Measurements from ENCODE around the gene EMILIN1.

The EMILIN1 gene

DNA sequence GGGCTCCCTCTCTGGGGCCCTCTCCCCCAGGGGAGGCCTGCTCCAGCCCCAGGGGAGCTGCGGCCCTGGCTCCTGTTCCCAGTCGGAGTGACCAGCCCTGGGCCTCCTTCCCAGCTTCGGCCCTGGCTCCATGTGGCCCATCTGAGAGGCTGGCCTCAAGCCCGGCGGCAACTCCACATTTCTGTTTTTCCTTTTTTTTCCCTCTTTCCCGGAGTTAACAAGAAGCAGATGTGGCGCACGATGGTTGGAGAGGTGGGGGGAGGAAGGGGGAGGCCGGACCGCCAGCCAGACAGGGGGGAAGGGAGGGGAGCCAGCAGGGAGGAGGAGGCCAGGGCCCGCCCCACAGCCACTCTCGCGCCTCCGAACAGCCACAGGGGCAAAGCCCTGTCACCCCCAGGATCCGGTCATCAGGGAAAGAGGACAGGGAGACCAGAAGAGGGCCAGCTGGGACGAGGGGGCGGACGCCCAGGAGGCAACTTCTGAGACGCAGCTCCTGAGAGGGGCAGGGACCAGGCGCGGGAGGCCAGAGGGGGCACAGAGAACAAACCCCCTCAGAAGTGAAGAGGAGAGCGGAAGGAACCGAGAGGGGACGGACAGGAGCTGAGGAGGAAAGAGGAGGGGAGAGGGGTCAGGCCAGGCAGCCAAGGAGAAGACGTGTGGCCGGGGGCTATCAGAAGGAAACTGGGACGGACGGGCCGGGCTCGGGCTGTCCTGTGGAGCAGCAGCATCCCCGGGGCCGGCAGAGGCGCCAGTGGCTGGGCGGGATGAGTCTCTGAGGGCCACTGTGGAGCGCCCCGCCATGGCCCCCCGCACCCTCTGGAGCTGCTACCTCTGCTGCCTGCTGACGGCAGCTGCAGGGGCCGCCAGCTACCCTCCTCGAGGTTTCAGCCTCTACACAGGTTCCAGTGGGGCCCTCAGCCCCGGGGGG is at the start of gene EMILIN1:
Gene EMILIN1, plus strand, starts transcription at position 349 of the 928 bp plus-strand sequence. Its CDS starts 451 bp downstream, at position 800.
- peak within 1 kb of the TSS in 4 of 5 donors; percentile 52 to 78 (median 72) for H3K9ac ChIP-seq (ENCODE audit: low read length in 5 of 5)
- H3K36me3 ChIP-seq (ENCODE audit: control insufficient read depth in 5 of 5, insufficient read depth in 5 of 5, low read length in 5 of 5), result no peaks in the 10 kb centered on the region
- H3K4me1 ChIP-seq (ENCODE audit: control insufficient read depth in 5 of 5, insufficient read depth in 5 of 5, low read length in 5 of 5), result peaks cover 0 to 74% (median 50%) of the 10 kb centered on the region in 5 donors

DNA sequence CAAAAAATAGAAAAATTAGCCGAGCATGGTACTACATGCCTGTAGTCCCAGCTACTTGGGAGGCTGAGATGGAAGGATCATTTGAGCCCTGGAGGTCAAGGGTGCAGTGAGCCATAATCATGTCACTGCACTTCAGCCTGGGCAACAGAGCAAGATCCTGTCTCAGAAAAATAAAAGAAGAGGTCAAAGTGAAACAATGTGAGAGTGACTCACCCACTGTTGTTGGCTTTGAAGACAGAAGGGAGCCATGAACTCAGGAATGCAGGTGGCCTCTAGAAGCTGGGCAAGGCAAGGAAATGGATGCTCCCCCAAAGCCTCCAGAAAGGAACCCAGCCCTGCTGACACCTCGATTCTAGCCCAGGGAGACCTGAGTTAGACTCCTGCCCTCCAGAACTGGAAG is 49.4 kb upstream of the EMILIN1 start:
- no peak overlapping the region for H3K27ac ChIP-seq (ENCODE audit: low read depth, low read length)

More for the DNA sequence above, at the start of gene EMILIN1:
- Histone ChIP-seq H3K4me3 (ENCODE audit: low read depth in 1 of 5, low read length in 5 of 5) (peak within 1 kb of the TSS; percentile 54 to 68 (median 64)), H3K27ac (ENCODE audit: low read depth, low read length) (peak within 1 kb of the TSS; percentile 76), H3K27me3 (ENCODE audit: control insufficient read depth in 5 of 5, insufficient read depth in 4 of 5, low read length in 5 of 5) (no peaks in the 10 kb centered on the region), H3K9me3 (ENCODE audit: control insufficient read depth in 5 of 5, low read length in 5 of 5) (no peaks in the 10 kb centered on the region)

DNA sequence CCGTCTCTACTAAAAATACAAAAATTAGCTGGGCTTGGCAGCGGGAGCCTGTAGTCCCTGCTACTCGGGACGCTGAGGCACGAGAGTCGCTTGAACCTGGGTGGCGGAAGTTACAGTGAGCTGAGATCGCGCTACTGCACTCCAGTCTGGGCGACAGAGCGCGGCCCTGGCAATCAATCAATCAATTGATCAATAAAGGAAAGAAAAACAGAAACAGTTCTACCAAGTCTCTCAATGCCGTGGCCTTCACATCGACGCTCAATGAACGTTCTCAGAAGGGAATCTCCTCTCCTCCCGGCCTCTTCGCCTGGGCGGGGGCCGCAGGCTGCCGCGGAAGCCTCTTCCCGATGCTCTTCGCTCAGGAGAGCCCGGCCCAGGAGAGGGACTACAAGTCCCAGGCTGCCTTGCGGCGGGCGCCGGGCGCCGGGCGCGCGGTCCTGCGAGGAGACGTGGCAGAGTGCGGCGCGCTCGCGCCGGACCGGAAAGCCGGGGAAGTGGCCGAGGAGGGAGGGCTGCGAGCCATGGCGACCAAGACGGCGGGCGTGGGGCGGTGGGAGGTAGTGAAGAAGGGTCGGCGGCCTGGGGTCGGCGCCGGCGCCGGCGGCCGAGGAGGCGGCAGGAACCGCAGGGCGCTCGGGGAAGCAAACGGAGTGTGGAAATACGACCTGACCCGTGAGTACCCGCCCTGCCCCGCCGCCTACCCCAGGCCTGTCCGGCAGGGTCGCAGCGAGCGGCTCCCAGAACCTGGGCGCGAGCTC is 45.7 kb upstream of the EMILIN1 start, which contains the start of gene TMEM214:
Gene TMEM214, plus strand, starts transcription at position 471 of the 758 bp plus-strand sequence. Its CDS starts 51 bp downstream, at position 522.
- Histone ChIP-seq H3K27ac (ENCODE audit: low read depth, low read length) (peak within 1 kb of the TSS; percentile 76), H3K4me1 (ENCODE audit: control insufficient read depth in 5 of 5, insufficient read depth in 5 of 5, low read length in 5 of 5) (peaks cover 2 to 47% (median 38%) of the 10 kb centered on the region in 5 donors), H3K9me3 (ENCODE audit: control insufficient read depth in 5 of 5, low read length in 5 of 5) (no peaks in the 10 kb centered on the region), H3K27me3 (ENCODE audit: control insufficient read depth in 5 of 5, insufficient read depth in 4 of 5, low read length in 5 of 5) (no peaks in the 10 kb centered on the region), H3K36me3 (ENCODE audit: control insufficient read depth in 5 of 5, insufficient read depth in 5 of 5, low read length in 5 of 5) (peaks cover 0 to 48% (median 32%) of the 10 kb centered on the region in 5 donors), H3K4me3 (ENCODE audit: low read depth in 1 of 5, low read length in 5 of 5) (peak within 1 kb of the TSS; percentile 90 to 98 (median 97)), H3K9ac (ENCODE audit: low read length in 5 of 5) (peak within 1 kb of the TSS; percentile 90 to 99 (median 96))

More for the DNA sequence above, 49.4 kb upstream of the EMILIN1 start:
- Histone ChIP-seq H3K9ac (ENCODE audit: low read length in 5 of 5) (no peak overlapping the region), H3K4me1 (ENCODE audit: control insufficient read depth in 5 of 5, insufficient read depth in 5 of 5, low read length in 5 of 5) (peaks cover 0 to 30% (median 24%) of the 10 kb centered on the region in 5 donors), H3K27me3 (ENCODE audit: control insufficient read depth in 5 of 5, insufficient read depth in 4 of 5, low read length in 5 of 5) (no peaks in the 10 kb centered on the region), H3K9me3 (ENCODE audit: control insufficient read depth in 5 of 5, low read length in 5 of 5) (no peaks in the 10 kb centered on the region), H3K36me3 (ENCODE audit: control insufficient read depth in 5 of 5, insufficient read depth in 5 of 5, low read length in 5 of 5) (peaks cover 0 to 51% (median 31%) of the 10 kb centered on the region in 5 donors), H3K4me3 (ENCODE audit: low read depth in 1 of 5, low read length in 5 of 5) (no peak overlapping the region)

DNA sequence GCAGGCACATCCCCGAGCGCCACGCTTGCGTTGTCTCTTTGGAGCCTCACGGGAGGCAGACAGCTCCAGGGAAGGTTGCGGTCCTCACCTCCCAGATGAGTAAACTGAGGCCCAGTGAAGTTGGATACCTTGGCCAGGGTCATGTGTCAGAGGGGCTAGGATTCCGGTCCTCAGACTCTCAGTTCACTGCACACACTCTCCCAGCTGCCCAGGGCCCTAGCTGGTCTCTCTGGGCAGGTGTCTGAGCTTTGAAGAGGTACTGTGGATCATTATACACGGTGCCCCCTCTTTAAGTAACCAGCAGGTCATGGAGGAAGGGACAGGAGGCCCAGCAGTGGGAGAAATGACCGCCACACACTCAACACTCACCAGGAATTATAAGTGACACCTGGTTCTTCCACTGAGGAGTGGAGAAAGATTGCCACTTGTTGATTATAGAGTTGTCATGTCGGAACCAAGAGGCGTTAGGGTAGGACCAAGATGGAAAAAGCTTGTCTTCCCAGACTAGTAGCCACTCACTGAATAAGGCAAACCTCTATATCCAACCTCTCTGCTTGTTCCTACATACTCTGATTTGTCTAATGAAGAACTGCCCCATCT is 45.1 kb upstream of the EMILIN1 start:
- H3K9me3 ChIP-seq (ENCODE audit: control insufficient read depth in 5 of 5, low read length in 5 of 5), result no peaks in the 10 kb centered on the region
- H3K4me1 ChIP-seq (ENCODE audit: control insufficient read depth in 5 of 5, insufficient read depth in 5 of 5, low read length in 5 of 5), result peaks cover 2 to 47% (median 38%) of the 10 kb centered on the region in 5 donors
- H3K27ac ChIP-seq (ENCODE audit: low read depth, low read length), result peak overlapping the region; percentile 76
- peak overlapping the region; percentile 90 to 98 (median 97) for H3K4me3 ChIP-seq (ENCODE audit: low read depth in 1 of 5, low read length in 5 of 5)
- peak overlapping the region; percentile 90 to 99 (median 96) for H3K9ac ChIP-seq (ENCODE audit: low read length in 5 of 5)
- peaks cover 0 to 49% (median 35%) of the 10 kb centered on the region in 5 donors for H3K36me3 ChIP-seq (ENCODE audit: control insufficient read depth in 5 of 5, insufficient read depth in 5 of 5, low read length in 5 of 5)
- no peaks in the 10 kb centered on the region for H3K27me3 ChIP-seq (ENCODE audit: control insufficient read depth in 5 of 5, insufficient read depth in 4 of 5, low read length in 5 of 5)

DNA sequence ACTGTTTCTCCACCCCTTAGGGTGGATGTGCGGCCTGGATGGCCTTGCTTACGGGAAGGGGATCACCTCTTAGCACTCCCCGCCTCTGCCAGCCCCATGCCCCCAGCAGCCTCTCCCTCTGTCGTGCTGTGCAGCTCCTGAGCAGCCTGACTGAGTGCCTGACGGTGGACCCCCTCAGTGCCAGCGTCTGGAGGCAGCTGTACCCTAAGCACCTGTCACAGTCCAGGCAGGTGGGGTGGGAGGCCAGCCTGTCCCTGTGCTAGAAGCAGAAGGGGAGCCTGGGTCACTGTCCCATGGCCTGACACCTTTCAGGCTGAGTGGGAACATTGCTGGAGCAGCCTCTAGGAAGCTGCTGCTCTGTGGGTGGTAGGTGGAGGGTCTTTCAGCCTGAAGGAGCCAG is 40.4 kb upstream of the EMILIN1 start:
- Histone ChIP-seq H3K4me3 (ENCODE audit: low read depth in 1 of 5, low read length in 5 of 5) (no peak overlapping the region), H3K4me1 (ENCODE audit: control insufficient read depth in 5 of 5, insufficient read depth in 5 of 5, low read length in 5 of 5) (peaks cover 2 to 28% (median 25%) of the 10 kb centered on the region in 5 donors), H3K36me3 (ENCODE audit: control insufficient read depth in 5 of 5, insufficient read depth in 5 of 5, low read length in 5 of 5) (peaks cover 0 to 72% (median 67%) of the 10 kb centered on the region in 5 donors), H3K9me3 (ENCODE audit: control insufficient read depth in 5 of 5, low read length in 5 of 5) (no peaks in the 10 kb centered on the region), H3K27me3 (ENCODE audit: control insufficient read depth in 5 of 5, insufficient read depth in 4 of 5, low read length in 5 of 5) (no peaks in the 10 kb centered on the region), H3K9ac (ENCODE audit: low read length in 5 of 5) (no peak overlapping the region), H3K27ac (ENCODE audit: low read depth, low read length) (no peak overlapping the region)

DNA sequence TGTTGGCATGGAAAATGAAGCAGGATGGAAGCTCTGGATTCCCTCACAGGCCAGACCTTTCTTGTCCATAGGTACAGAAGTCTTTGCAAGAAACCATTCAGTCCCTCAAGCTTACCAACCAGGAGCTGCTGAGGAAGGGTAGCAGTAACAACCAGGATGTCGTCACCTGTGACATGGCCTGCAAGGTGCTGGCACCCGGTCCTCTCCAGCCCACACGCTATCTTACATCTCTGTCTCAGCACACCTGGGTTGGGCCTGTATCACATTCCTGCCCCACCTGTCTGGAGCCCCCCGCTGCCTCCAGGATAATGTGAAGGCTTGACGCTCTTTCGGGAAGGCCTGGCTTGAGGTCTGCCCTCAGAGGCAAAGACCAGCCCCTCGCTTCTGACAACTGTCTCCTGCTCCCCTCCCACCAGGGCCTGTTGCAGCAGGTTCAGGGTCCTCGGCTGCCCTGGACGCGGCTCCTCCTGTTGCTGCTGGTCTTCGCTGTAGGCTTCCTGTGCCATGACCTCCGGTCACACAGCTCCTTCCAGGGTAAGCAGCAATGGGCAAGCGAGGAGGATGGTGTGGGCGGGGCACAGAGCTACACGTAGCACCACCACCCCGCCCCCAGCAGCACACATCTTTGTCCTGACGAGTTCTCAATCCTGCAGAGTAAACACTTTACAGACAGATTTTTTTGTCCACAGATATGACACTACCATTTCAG is 39.6 kb upstream of the EMILIN1 start:
- Histone ChIP-seq H3K4me1 (ENCODE audit: control insufficient read depth in 5 of 5, insufficient read depth in 5 of 5, low read length in 5 of 5) (peaks cover 2 to 20% (median 17%) of the 10 kb centered on the region in 5 donors), H3K4me3 (ENCODE audit: low read depth in 1 of 5, low read length in 5 of 5) (no peak overlapping the region), H3K9me3 (ENCODE audit: control insufficient read depth in 5 of 5, low read length in 5 of 5) (no peaks in the 10 kb centered on the region), H3K36me3 (ENCODE audit: control insufficient read depth in 5 of 5, insufficient read depth in 5 of 5, low read length in 5 of 5) (peaks cover 0 to 72% (median 67%) of the 10 kb centered on the region in 5 donors), H3K27me3 (ENCODE audit: control insufficient read depth in 5 of 5, insufficient read depth in 4 of 5, low read length in 5 of 5) (no peaks in the 10 kb centered on the region), H3K27ac (ENCODE audit: low read depth, low read length) (no peak overlapping the region), H3K9ac (ENCODE audit: low read length in 5 of 5) (no peak overlapping the region)

DNA sequence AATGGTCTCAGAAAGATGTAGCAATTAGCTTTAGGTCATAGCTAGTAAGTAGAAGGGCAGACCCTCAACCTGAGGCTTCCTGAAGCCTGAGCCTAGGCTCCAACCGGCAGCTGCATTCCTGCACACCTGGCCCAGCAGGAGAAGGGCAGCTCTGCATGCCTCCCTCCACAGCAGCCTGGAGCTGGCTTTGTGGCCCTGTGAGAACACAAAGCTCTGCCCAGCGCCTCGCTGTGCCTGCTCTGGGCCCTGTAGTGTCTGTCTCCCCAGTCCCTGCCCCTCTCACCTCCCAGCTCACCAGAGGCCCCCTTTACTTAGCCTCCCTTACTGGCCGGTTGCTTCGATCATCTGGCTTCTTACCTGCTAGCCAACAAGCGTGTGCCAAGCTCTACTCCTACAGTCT is 39.0 kb upstream of the EMILIN1 start:
- no peak overlapping the region for H3K27ac ChIP-seq (ENCODE audit: low read depth, low read length)
- no peak overlapping the region for H3K9ac ChIP-seq (ENCODE audit: low read length in 5 of 5)
- H3K36me3 ChIP-seq (ENCODE audit: control insufficient read depth in 5 of 5, insufficient read depth in 5 of 5, low read length in 5 of 5), result peaks cover 0 to 72% (median 67%) of the 10 kb centered on the region in 5 donors

DNA sequence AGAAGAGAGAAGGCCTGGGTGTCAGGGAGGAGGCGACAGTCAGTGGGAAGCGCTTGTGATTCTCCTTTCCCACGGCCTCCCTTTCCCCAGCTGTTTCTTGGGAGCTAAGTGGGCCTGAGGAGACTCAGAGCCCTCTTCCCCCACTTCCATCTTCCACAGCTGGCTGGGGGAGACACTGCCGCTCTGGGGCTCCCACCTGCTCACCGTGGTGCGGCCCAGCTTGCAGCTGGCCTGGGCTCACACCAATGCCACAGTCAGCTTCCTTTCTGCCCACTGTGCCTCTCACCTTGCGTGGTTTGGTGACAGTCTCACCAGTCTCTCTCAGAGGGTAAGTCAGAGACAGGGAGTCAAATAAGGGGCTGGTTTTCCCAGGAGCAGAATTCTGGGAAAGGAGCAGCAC is 38.5 kb upstream of the EMILIN1 start:
- Histone ChIP-seq H3K9me3 (ENCODE audit: control insufficient read depth in 5 of 5, low read length in 5 of 5) (no peaks in the 10 kb centered on the region), H3K4me3 (ENCODE audit: low read depth in 1 of 5, low read length in 5 of 5) (no peak overlapping the region), H3K9ac (ENCODE audit: low read length in 5 of 5) (no peak overlapping the region), H3K36me3 (ENCODE audit: control insufficient read depth in 5 of 5, insufficient read depth in 5 of 5, low read length in 5 of 5) (peaks cover 0 to 70% (median 67%) of the 10 kb centered on the region in 5 donors), H3K27ac (ENCODE audit: low read depth, low read length) (no peak overlapping the region), H3K4me1 (ENCODE audit: control insufficient read depth in 5 of 5, insufficient read depth in 5 of 5, low read length in 5 of 5) (peaks cover 0 to 9% (median 7%) of the 10 kb centered on the region in 5 donors), H3K27me3 (ENCODE audit: control insufficient read depth in 5 of 5, insufficient read depth in 4 of 5, low read length in 5 of 5) (no peaks in the 10 kb centered on the region)

More for the DNA sequence above, 39.0 kb upstream of the EMILIN1 start:
- H3K4me1 ChIP-seq (ENCODE audit: control insufficient read depth in 5 of 5, insufficient read depth in 5 of 5, low read length in 5 of 5), result peaks cover 0 to 13% (median 11%) of the 10 kb centered on the region in 5 donors
- no peak overlapping the region for H3K4me3 ChIP-seq (ENCODE audit: low read depth in 1 of 5, low read length in 5 of 5)
- no peaks in the 10 kb centered on the region for H3K27me3 ChIP-seq (ENCODE audit: control insufficient read depth in 5 of 5, insufficient read depth in 4 of 5, low read length in 5 of 5)
- no peaks in the 10 kb centered on the region for H3K9me3 ChIP-seq (ENCODE audit: control insufficient read depth in 5 of 5, low read length in 5 of 5)

DNA sequence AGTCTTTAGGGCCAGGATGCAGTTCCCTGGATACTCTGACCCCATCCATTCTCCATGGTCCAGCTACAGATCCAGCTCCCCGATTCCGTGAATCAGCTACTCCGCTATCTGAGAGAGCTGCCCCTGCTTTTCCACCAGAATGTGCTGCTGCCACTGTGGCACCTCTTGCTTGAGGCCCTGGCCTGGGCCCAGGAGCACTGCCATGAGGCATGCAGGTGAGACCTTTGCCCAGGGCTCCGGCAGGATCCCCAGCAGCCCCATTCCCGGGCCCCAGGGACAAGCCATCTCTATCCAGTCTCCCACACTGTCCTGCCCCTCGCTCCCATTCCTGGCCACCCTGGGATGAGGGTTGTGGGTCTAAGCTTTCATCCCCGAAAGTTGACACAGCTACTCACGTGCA is 38.1 kb upstream of the EMILIN1 start:
- Histone ChIP-seq H3K9me3 (ENCODE audit: control insufficient read depth in 5 of 5, low read length in 5 of 5) (no peaks in the 10 kb centered on the region), H3K4me3 (ENCODE audit: low read depth in 1 of 5, low read length in 5 of 5) (no peak overlapping the region), H3K27me3 (ENCODE audit: control insufficient read depth in 5 of 5, insufficient read depth in 4 of 5, low read length in 5 of 5) (no peaks in the 10 kb centered on the region), H3K9ac (ENCODE audit: low read length in 5 of 5) (no peak overlapping the region), H3K36me3 (ENCODE audit: control insufficient read depth in 5 of 5, insufficient read depth in 5 of 5, low read length in 5 of 5) (peaks cover 0 to 65% (median 64%) of the 10 kb centered on the region in 5 donors), H3K4me1 (ENCODE audit: control insufficient read depth in 5 of 5, insufficient read depth in 5 of 5, low read length in 5 of 5) (peaks cover 0 to 5% (median 3%) of the 10 kb centered on the region in 5 donors), H3K27ac (ENCODE audit: low read depth, low read length) (no peak overlapping the region)
